Kidney epithelial cell (primary cell): ENCODE measurements around the gene ZFPL1. TPM values are rescaled to one million over a fixed set of nuclear protein-coding genes. Genes with fewer than 3 reads are reported as not detected.
A peak's percentile ranks its signal among the peaks of the same experiment; 100 is the strongest.

Experiments
- DNase-seq: peaks from one replicate; pipeline ENCODE4 v3.0.0-alpha.2; 2010; ENCODE audit warnings: low read depth
- H3K27me3 ChIP-seq: 2 replicates; pipeline ENCODE4 v1.6.0; 2011; ENCODE audit warnings: low read length; ENCODE audit not compliant: control insufficient read depth, insufficient read depth
- H3K36me3 ChIP-seq: 2 replicates; pipeline ENCODE4 v1.5.1; 2011; ENCODE audit warnings: low read length; ENCODE audit not compliant: control insufficient read depth, insufficient read depth
- H3K4me3 ChIP-seq: 2 replicates; pipeline ENCODE4 v1.5.1; 2011; ENCODE audit warnings: low read depth, mild to moderate bottlenecking, control low read depth, low read length
- total RNA-seq: library from RNA; depleted of rRNA; stranded (reverse); fragments of >200 nt; gene quantifications from 2 replicates; pipeline ENCODE4 v1.2.3, GENCODE V29; 2015
- TF ChIP-seq, protein P1 (sequence below): IDR thresholded peaks from 2 replicates; pipeline ENCODE4 v1.5.1; 2011; ENCODE audit warnings: mild to moderate bottlenecking, moderate library complexity, low read length, control low read depth, inconsistent platforms; ENCODE audit not compliant: insufficient read depth, poor library complexity, severe bottlenecking

The ZFPL1 gene
- total RNA-seq, 1 donor from 2014 or later: 49.8 TPM

DNA sequence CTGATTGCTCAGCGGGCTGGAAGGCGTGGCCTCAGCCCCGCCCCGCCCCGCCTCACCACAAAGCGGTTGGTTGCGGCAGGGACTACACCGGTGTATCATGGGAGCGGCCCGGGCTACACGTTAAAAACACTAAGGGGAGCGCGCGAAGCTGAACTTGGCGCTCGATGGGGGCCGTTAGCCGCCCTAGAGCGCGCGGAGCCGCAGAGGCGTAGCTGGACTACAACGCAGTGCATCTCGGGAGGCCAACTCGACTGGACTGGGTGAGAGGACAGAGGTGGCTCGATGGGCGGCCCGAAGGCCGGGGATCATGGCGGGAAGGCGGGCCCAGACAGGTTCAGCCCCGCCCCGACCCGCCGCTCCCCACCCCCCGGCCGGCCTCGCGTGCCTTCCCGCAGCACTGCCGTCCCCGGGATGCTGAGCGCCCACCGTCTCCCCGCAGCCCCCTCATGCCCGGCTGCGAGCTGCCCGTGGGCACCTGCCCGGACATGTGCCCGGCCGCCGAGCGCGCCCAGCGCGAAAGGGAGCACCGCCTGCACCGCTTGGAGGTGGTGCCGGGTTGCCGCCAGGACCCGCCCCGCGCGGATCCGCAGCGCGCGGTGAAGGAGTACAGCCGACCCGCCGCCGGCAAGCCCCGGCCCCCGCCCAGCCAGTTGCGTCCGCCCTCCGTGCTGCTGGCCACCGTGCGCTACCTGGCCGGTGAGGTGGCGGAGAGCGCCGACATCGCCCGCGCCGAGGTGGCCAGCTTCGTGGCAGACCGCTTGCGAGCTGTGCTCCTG lies 43.0 kb upstream of the ZFPL1 start, which contains the start of gene SAC3D1:
SAC3D1 (plus strand) TSS at position 364 of the 776 bp plus-strand sequence; CDS start at position 447, 83 bp downstream.
- Histone ChIP-seq H3K36me3 (peaks cover 3% of the 10 kb centered on the region), H3K27me3 (no peaks in the 10 kb centered on the region), H3K4me3 (peak within 1 kb of the TSS; percentile 69)
- DNase-seq: peak; percentile 76
- TF ChIP-seq, protein P1, sequence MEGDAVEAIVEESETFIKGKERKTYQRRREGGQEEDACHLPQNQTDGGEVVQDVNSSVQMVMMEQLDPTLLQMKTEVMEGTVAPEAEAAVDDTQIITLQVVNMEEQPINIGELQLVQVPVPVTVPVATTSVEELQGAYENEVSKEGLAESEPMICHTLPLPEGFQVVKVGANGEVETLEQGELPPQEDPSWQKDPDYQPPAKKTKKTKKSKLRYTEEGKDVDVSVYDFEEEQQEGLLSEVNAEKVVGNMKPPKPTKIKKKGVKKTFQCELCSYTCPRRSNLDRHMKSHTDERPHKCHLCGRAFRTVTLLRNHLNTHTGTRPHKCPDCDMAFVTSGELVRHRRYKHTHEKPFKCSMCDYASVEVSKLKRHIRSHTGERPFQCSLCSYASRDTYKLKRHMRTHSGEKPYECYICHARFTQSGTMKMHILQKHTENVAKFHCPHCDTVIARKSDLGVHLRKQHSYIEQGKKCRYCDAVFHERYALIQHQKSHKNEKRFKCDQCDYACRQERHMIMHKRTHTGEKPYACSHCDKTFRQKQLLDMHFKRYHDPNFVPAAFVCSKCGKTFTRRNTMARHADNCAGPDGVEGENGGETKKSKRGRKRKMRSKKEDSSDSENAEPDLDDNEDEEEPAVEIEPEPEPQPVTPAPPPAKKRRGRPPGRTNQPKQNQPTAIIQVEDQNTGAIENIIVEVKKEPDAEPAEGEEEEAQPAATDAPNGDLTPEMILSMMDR: no peak

DNA sequence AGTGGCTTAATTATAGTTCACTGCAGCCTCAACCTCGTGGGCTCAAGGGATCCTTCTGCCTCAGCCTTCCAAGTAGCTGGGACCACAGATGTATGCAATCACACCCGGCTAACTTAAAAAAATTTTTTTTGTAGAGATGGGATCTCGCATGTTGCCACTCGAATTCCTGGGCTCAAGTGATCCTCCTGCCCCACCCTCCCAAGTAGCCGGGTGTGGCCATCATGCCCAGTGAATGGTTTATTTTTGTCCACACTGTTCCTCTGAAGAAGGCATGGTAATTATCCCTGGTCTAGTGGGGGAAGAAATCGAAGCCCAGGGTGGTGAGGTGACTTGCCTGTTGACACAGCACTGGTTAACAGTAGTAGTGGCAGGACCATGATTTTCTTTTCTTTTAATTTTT lies 41.1 kb upstream of the ZFPL1 start:
- H3K4me3 ChIP-seq: no peak overlapping the region
- DNase-seq: no peak
- TF ChIP-seq, protein P1: no peak
- H3K36me3 ChIP-seq: peaks cover 3% of the 10 kb centered on the region
- H3K27me3 ChIP-seq: peaks cover 2% of the 10 kb centered on the region

DNA sequence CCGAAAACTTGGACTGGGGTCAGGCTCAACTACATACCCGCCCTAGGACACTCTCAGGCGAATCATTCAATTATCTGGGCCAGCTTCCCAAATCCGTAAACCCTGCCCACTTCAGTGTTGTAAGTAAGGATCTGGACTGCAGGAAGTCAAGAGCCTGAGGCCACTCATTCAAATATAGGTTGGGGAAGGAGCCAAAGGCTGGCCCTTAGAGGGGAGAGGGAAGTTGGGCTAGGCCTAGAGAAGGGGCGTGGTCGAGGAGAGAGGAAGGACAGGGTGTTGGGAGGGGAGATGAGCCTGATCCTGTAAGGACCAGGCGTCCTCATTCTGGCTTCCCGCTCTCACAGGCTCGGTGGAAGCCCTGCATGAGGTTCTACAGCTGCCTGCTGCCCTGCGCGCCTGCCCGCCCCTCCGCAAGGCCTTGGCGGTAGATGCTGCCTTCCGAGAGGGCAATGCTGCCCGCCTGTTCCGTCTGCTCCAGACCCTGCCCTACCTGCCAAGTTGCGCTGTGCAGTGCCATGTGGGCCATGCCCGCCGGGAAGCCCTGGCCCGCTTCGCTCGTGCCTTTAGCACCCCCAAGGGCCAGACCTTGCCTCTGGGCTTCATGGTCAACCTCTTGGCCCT lies 40.0 kb upstream of the ZFPL1 start:
- H3K27me3 ChIP-seq: peaks cover 2% of the 10 kb centered on the region
- no peak overlapping the region for H3K4me3 ChIP-seq
- TF ChIP-seq, protein P1: no peak
- DNase-seq: no peak
- H3K36me3 ChIP-seq: peaks cover 3% of the 10 kb centered on the region

DNA sequence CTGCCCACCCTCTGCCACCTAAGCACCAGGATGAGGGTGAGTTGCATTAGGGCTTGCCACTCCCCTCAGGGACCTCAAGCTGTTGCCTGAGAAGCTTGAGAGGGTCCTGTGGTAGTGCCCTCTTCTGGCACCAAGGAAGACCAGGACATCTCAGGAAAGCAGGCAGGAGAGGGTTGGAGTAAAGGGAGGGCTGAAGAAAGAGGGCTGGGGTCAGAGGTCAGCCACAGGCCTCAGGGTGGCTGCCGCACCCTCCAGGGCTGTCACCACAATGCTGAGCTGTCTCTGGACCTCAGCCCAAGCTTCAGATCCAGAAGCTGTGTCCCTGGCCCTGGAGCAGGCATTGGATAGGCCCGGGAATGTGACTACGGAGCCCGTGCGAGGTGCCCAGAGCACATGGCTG lies 39.0 kb upstream of the ZFPL1 start:
- peaks cover 3% of the 10 kb centered on the region for H3K36me3 ChIP-seq
- H3K27me3 ChIP-seq: peaks cover 2% of the 10 kb centered on the region
- no peak overlapping the region for H3K4me3 ChIP-seq
- DNase-seq: no peak
- TF ChIP-seq, protein P1: no peak

DNA sequence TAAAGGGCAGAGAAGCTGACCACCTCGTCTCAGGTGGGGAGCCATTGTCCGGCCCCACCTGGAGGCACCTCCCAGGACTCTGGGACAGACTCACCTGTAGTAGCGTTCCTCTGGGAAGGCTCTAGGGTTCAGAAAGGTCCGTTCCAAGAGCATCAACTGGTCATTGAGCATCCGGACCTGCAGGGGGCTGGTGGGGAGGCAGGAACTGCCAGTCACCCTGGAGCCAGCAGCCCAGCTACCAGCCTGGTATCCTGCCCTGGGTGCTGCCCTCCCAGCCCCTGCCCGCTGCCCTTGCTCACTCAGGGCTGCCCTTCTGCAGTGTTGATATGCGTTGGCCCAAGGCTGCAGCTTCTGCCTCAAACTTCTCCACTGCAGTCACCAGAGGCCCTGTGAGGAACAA lies 38.3 kb upstream of the ZFPL1 start:
- H3K36me3 ChIP-seq: peaks cover 3% of the 10 kb centered on the region
- no peak overlapping the region for H3K4me3 ChIP-seq
- peaks cover 2% of the 10 kb centered on the region for H3K27me3 ChIP-seq
- TF ChIP-seq, protein P1: no peak
- no peak for DNase-seq
